ENCODE data around the gene SLC6A1.

DNA sequence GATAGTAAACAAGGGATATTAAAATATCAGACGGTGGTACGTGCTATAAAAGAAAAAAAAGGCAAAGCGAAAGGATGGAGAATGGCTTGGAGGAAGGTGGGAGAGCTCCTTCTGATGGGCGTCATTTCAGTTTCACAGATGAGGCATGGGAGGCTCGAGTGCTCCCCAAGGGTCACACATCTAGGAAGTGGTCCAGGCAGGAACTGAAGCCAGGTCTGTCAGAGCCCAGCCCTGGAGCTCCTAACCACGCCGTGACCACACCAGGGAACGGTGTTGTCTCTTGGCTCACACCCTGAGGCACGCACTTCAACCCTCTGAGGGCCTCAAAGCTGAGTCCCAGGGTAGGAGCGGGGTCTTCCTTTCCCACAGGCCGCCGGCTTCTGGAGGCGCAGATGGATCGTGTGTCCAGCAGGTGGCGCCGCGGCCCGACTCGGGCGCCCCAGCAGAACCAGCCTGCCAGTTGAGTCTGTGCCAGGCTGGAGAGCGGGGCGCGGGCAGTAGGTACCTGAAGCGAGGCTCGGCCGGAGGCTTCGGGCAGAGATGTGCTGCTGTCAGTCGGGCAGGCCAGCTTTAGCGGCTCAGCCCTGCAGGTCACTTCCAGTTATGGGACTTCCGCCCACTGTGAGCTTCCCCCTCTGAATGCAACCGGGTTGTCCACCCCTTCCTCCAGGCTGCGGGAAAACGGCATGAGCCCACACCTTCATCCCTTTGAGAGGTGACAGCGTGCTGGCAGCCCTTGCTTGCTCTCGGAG, 68.1 kb downstream of the SLC6A1 start:
- no peak for TF ChIP-seq POLR2AphosphoS5 (IDR thresholded peaks at IDR 0.05; ENCODE audit: low read depth, low read length)
- TF ChIP-seq POLR2A (IDR thresholded peaks at IDR 0.05; ENCODE audit: low read depth, low read length) = no peak
- TF ChIP-seq TAF1 (IDR thresholded peaks at IDR 0.05; ENCODE audit: low read depth, low read length) = no peak
- TF ChIP-seq SPI1 (IDR thresholded peaks at IDR 0.05; ENCODE audit: low read depth, low read length) = no peak
- no peak for TF ChIP-seq PAX5 (IDR thresholded peaks at IDR 0.05; ENCODE audit: insufficient read depth, low read length, severe bottlenecking)
